ENCODE results near the gene TEX264.

Gene TEX264

DNA sequence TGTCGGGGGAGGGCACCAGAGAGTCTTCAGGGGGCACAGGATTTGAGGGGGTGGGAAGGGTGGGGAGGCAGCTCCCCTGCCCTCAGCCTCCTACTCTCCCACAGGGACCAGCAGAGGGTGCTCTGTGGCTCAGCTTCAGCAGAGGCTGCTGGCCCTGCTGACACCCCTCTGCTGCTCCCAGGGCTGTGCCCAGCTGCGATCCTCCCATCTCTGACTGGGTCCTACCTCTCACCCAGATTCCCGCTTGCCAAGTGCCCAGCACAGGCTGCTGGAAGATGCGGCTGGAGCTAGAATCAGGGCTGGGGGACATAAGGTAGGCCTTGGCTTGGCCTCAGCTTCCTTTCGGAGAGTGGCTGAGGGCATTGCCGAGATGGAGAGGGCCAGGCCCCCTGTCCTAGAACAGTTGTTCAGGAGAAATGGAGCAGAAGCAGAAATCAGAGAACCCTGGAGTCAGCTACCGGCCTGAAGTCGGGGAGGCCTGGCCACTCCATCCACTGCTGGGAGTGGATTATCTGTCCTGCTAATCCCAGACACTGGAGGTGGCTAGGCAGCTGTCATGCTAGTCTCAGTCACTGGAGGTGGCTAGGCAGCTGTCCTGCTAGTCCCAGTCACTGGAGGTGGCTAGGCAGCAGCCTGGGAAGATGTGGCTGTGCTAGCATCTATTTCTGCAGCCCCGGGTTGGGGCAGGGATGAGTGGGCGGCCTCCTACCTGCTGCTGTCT is 39.7 kb downstream of the TEX264 start:
- TF ChIP-seq POLR2A (IDR thresholded peaks at IDR 0.05; ENCODE audit: low read depth, low read length), result no peak
- FAIRE-seq (no peak), DNase-seq (ENCODE audit: insufficient read length, low spot score) (no peak)

DNA sequence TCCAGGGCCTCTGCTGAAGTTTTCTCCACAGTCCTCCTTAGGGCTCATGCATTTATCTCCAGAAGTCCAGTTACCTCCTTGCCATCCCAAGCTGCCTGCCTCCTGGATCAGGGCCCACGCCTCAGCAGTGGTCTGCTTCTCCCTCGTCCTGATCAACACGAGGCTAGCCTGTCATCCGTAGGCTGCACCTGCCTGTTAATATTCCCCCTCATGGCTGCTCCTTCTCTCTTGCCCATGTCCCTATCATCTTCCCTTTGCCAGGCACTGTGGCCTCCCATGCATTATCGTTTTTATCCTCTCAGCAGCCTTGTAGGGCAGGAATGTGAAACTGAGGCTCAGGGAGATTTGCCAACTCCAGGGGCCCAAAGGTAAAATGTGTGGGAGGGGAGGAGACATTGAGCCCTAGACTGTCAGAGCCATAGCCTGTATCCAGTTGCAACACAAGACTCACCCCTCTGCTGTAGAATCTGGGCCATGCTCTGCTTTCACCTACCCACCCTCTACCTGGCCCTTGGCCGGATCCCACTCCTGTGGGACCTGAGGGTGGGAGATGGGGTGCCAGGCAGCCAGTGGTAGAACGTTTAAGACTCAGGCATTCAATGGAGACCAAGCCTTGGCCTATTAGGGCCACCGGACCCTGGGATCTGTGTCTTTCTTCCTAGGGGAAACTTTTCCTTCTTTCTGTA is 40.4 kb downstream of the TEX264 start:
- FAIRE-seq, result no peak
- no peak for DNase-seq (ENCODE audit: insufficient read length, low spot score)
- TF ChIP-seq POLR2A (IDR thresholded peaks at IDR 0.05; ENCODE audit: low read depth, low read length), result no peak

DNA sequence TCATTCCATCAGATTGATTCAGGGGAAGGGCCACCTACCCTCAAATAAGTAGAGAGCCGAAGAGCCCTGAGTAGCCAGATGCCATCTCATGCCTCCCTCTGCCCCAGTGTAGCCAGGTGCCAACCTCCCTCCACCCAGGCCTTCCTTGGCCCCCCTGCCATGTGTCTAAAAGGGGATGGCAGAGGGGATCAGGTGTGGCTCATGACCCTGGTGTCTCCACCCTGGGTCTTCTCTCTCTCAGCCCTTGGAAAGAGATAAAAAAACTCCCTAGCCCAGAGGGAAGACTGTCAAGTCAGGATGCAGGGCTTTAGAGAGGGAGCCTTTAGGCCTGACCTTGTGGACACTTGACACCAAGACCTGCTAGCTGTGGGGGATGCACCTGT is 41.0 kb downstream of the TEX264 start:
- no peak for TF ChIP-seq POLR2A (IDR thresholded peaks at IDR 0.05; ENCODE audit: low read depth, low read length)
- FAIRE-seq, result no peak
- peak; percentile 2 for DNase-seq (ENCODE audit: insufficient read length, low spot score)

GRCh38 chr3:51712511-51712931 is 41.5 kb downstream of the TEX264 start:
- no peak for TF ChIP-seq POLR2A (IDR thresholded peaks at IDR 0.05; ENCODE audit: low read depth, low read length)
- DNase-seq (ENCODE audit: insufficient read length, low spot score) (no peak), FAIRE-seq (no peak)

DNA sequence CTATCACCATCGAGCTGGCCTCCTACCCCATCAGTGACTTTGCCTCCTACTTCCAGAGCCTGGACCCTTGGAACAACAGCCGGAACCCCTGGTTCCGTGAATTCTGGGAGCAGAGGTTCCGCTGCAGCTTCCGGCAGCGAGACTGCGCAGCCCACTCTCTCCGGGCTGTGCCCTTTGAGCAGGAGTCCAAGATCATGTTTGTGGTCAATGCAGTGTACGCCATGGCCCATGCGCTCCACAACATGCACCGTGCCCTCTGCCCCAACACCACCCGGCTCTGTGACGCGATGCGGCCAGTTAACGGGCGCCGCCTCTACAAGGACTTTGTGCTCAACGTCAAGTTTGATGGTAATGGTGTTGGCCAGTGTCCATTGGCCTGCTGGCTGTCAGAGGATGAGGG is 41.9 kb downstream of the TEX264 start:
- FAIRE-seq, result no peak
- TF ChIP-seq POLR2A (IDR thresholded peaks at IDR 0.05; ENCODE audit: low read depth, low read length), result no peak
- no peak for DNase-seq (ENCODE audit: insufficient read length, low spot score)

DNA sequence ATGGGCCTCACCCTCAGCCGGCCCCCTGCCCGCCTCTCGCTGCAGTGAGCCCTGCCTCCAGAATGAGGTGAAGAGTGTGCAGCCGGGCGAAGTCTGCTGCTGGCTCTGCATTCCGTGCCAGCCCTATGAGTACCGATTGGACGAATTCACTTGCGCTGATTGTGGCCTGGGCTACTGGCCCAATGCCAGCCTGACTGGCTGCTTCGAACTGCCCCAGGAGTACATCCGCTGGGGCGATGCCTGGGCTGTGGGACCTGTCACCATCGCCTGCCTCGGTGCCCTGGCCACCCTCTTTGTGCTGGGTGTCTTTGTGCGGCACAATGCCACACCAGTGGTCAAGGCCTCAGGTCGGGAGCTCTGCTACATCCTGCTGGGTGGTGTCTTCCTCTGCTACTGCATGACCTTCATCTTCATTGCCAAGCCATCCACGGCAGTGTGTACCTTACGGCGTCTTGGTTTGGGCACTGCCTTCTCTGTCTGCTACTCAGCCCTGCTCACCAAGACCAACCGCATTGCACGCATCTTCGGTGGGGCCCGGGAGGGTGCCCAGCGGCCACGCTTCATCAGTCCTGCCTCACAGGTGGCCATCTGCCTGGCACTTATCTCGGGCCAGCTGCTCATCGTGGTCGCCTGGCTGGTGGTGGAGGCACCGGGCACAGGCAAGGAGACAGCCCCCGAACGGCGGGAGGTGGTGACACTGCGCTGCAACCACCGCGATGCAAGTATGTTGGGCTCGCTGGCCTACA is 44.4 kb downstream of the TEX264 start:
- FAIRE-seq, result no peak
- DNase-seq (ENCODE audit: insufficient read length, low spot score), result peak; percentile 0
- no peak for TF ChIP-seq POLR2A (IDR thresholded peaks at IDR 0.05; ENCODE audit: low read depth, low read length)

GRCh38 chr3:51715977-51716294 is 44.9 kb downstream of the TEX264 start:
- DNase-seq (ENCODE audit: insufficient read length, low spot score) (no peak), FAIRE-seq (no peak)
- TF ChIP-seq POLR2A (IDR thresholded peaks at IDR 0.05; ENCODE audit: low read depth, low read length), result no peak

GRCh38 chr3:51716805-51717204 is 45.8 kb downstream of the TEX264 start:
- no peak for TF ChIP-seq POLR2A (IDR thresholded peaks at IDR 0.05; ENCODE audit: low read depth, low read length)
- no peak for FAIRE-seq

GRCh38 chr3:51717446-51717845 is 46.4 kb downstream of the TEX264 start:
- DNase-seq (ENCODE audit: insufficient read length, low spot score) (peak; percentile 1), FAIRE-seq (no peak)
- TF ChIP-seq POLR2A (IDR thresholded peaks at IDR 0.05; ENCODE audit: low read depth, low read length), result no peak

More at GRCh38 chr3:51716805-51717204, 45.8 kb downstream of the TEX264 start:
- peak; percentile 1 for DNase-seq (ENCODE audit: insufficient read length, low spot score)

DNA sequence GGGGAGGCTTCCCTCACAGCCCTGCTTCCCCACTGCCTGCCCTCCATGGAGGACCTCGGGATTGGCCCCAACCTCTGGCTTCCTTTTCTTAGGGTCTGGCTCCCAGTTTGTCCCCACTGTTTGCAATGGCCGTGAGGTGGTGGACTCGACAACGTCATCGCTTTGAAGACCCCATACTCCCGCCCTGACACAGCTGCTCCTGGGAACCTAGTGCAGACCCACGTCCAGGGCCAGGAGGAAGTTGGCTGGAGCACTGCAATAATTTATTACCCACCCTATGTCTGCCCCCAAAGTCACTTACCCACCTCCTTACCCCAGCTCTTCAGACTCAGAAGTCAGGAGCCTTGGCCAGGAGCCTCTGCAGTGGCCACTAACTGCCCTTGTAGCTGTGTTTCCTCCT is 46.9 kb downstream of the TEX264 start:
- TF ChIP-seq POLR2A (IDR thresholded peaks at IDR 0.05; ENCODE audit: low read depth, low read length), result no peak
- FAIRE-seq (no peak), DNase-seq (ENCODE audit: insufficient read length, low spot score) (no peak)

DNA sequence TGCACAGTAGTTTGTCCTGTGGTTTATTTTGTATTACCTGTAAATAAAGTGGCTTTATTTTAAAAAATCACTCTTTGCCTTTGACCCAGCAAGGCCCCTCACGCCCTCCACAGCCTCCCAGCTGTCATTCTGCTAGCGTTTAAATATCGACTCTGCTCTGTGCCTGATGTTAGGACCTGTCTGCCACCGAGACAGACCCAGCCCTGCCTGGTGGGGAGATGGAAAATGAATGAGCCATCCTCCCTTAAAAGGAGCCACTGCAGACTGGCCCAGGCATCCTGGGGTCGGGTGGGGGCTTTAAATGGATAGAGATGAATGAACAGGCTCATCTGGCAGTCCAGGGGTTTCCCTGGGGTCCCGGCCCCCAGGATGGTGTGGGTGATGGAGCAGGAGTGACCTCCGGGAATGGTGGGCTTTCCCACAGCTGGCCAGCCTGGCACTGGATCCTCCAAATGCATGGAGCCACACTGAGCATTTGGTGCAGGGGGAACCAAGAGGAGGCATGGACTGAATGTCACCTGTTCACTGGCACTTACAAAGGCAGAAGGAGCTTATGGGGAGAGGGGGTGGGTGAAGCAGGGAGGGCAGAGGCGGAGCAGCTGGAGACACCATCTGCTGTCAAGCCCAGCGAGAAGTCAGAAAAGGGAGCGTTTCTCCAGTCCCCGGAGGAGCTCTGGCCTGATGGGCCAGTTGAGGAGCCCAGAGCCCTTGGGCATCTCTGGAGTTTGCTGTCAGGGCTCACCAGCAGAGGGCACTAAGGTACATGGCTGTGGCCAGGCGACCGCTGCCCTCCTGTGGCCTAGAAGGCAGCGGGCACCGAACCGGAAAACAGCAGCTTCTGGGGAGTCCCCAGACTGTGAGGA is 47.7 kb downstream of the TEX264 start:
- DNase-seq (ENCODE audit: insufficient read length, low spot score) (peak; percentile 90), FAIRE-seq (no peak)
- no peak for TF ChIP-seq POLR2A (IDR thresholded peaks at IDR 0.05; ENCODE audit: low read depth, low read length)

DNA sequence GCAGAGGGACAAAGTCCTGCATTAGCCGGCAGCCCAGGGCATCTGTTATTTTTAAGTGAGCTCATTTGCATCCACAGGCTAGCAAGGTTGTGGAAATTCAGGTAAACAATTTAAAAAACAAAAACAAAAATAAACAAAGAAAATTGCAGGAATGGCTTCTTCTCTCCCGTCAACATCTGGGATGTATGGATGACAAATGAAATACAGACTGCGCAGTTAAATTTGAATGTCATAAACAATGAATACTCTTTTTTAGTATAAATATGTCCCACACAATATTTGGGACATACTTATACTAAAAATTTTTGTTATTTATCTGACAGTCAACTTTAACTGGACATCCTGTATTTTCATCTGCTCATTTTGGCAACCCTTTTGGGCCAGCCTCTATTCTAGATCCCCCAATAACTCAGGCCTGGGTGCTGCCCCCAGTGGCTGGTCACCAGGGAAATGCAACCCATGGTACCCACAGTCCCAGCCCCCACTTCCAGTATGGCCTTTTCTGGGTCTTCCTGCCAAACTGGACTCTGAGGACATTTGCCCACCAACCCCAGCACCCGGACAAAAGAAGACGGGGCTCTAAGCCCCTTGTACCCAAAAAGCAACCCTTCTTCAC is 48.5 kb downstream of the TEX264 start:
- no peak for FAIRE-seq
- TF ChIP-seq POLR2A (IDR thresholded peaks at IDR 0.05; ENCODE audit: low read depth, low read length), result no peak
- no peak for DNase-seq (ENCODE audit: insufficient read length, low spot score)

- DNase-seq (ENCODE audit: insufficient read length, low spot score) (no peak), FAIRE-seq (no peak)
- no peak for TF ChIP-seq POLR2A (IDR thresholded peaks at IDR 0.05; ENCODE audit: low read depth, low read length)
Observed at GRCh38 chr3:51720292-51721061, 49.4 kb downstream of the TEX264 start.

Measured in H54 (cell line).